ENCODE data around the gene PCDH12.

DNA sequence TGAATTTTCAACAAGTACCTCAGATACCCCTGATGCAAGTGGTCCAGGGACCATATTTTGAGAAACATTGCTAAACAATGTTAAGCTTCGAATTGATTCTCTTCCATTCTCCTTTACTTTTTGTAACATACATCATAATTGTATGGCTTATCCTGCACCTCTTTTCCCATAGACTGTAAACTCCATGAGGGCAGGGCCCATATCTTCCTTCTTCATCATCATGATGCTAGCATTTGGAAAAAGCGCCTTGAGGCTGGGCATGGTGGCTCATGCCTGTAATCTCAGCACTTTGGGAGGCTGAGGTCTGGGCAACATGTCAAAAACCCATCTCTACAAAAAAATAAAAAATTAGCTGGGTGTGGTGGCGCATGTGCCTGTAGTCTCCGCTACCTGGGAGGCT lies 48.8 kb downstream of the PCDH12 start:
- TF ChIP-seq, protein P1, sequence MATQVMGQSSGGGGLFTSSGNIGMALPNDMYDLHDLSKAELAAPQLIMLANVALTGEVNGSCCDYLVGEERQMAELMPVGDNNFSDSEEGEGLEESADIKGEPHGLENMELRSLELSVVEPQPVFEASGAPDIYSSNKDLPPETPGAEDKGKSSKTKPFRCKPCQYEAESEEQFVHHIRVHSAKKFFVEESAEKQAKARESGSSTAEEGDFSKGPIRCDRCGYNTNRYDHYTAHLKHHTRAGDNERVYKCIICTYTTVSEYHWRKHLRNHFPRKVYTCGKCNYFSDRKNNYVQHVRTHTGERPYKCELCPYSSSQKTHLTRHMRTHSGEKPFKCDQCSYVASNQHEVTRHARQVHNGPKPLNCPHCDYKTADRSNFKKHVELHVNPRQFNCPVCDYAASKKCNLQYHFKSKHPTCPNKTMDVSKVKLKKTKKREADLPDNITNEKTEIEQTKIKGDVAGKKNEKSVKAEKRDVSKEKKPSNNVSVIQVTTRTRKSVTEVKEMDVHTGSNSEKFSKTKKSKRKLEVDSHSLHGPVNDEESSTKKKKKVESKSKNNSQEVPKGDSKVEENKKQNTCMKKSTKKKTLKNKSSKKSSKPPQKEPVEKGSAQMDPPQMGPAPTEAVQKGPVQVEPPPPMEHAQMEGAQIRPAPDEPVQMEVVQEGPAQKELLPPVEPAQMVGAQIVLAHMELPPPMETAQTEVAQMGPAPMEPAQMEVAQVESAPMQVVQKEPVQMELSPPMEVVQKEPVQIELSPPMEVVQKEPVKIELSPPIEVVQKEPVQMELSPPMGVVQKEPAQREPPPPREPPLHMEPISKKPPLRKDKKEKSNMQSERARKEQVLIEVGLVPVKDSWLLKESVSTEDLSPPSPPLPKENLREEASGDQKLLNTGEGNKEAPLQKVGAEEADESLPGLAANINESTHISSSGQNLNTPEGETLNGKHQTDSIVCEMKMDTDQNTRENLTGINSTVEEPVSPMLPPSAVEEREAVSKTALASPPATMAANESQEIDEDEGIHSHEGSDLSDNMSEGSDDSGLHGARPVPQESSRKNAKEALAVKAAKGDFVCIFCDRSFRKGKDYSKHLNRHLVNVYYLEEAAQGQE (IDR thresholded peaks at IDR 0.05; ENCODE audit: insufficient read depth in 1 of 2, low read depth in 2 of 2, low read length in 2 of 2) = no peak
- TF ChIP-seq POLR2AphosphoS5 (IDR thresholded peaks at IDR 0.05; ENCODE audit: low read depth, low read length) (no peak), SIN3A (IDR thresholded peaks at IDR 0.05; ENCODE audit: borderline replicate concordance, insufficient read depth, low read length) (no peak)
